SK-N-SH treated with all-trans-retinoic acid at 6 μM for 48 hours (cell line): ENCODE measurements around the gene CCDC69.

Experiments used
- ATAC-seq: fragments of 200-7000 bp; cut with Tn5 transposase; 3 replicates; pipeline ENCODE4 v1.9.1; 2020; ENCODE audit warnings: mild to moderate bottlenecking, moderate library complexity
- ARNTL ChIP-seq: fragments of 450-650 bp; formaldehyde crosslinking; IDR thresholded peaks from 2 replicates; pipeline ENCODE4 v1.5.0; 2020; ENCODE audit warnings: low read depth, mild to moderate bottlenecking, moderate library complexity, borderline replicate concordance
- CREB5 ChIP-seq: fragments of 250-450 bp; sonication (Bioruptor Pico); IDR thresholded peaks from 2 replicates; pipeline ENCODE4 v1.5.1; 2020; ENCODE audit warnings: low read depth, mild to moderate bottlenecking, moderate library complexity
- CSRNP3 ChIP-seq: fragments of 250-450 bp; sonication (Bioruptor Pico); IDR thresholded peaks from 2 replicates; pipeline ENCODE4 v1.5.1; 2021; ENCODE audit warnings: mild to moderate bottlenecking, moderate library complexity
- ESRRG ChIP-seq: fragments of 250-450 bp; sonication (Bioruptor Pico); IDR thresholded peaks from 2 replicates; pipeline ENCODE4 v1.6.1; 2021; ENCODE audit warnings: mild to moderate bottlenecking
- GLIS3 ChIP-seq: fragments of 250-450 bp; sonication (Bioruptor Pico); IDR thresholded peaks from 2 replicates; pipeline ENCODE4 v1.5.0; 2020; ENCODE audit warnings: mild to moderate bottlenecking, moderate library complexity
- ISL1 ChIP-seq: fragments of 250-450 bp; sonication (Bioruptor Pico); IDR thresholded peaks from 2 replicates; pipeline ENCODE4 v2.1.2; 2022; ENCODE audit warnings: mild to moderate bottlenecking, moderate library complexity
- OSR1 ChIP-seq: fragments of 250-450 bp; sonication (Bioruptor Pico); IDR thresholded peaks from 2 replicates; pipeline ENCODE4 v1.8.0; 2022; ENCODE audit warnings: moderate library complexity, mild to moderate bottlenecking, inconsistent platforms
- PATZ1 ChIP-seq: fragments of 250-450 bp; sonication (Bioruptor Pico); IDR thresholded peaks from 2 replicates; pipeline ENCODE4 v1.8.0; 2020; ENCODE audit warnings: mild to moderate bottlenecking, moderate library complexity, borderline replicate concordance
- POU6F1 ChIP-seq: fragments of 250-450 bp; sonication (Bioruptor Pico); IDR thresholded peaks from 2 replicates; pipeline ENCODE4 v1.8.0; 2021; ENCODE audit warnings: low read depth, mild to moderate bottlenecking, moderate library complexity, borderline replicate concordance
- PPARA ChIP-seq: fragments of 250-450 bp; sonication (Bioruptor Pico); IDR thresholded peaks from 2 replicates; pipeline ENCODE4 v1.5.0; 2020; ENCODE audit warnings: mild to moderate bottlenecking, borderline replicate concordance
- RARB ChIP-seq: fragments of 250-450 bp; sonication (Bioruptor Pico); IDR thresholded peaks from 2 replicates; pipeline ENCODE4 v1.8.0; 2021; ENCODE audit warnings: mild to moderate bottlenecking, moderate library complexity
- TOX ChIP-seq: fragments of 250-450 bp; sonication (Bioruptor Pico); IDR thresholded peaks from 2 replicates; pipeline ENCODE4 v1.8.0; 2021; ENCODE audit warnings: mild to moderate bottlenecking, moderate library complexity, borderline replicate concordance
- ZNF70 ChIP-seq: fragments of 450-650 bp; formaldehyde crosslinking; IDR thresholded peaks from 2 replicates; pipeline ENCODE4 v1.5.0; 2020; ENCODE audit warnings: mild to moderate bottlenecking, moderate library complexity

CCDC69 gene

GRCh38 chr5:151134228-151134627 lies 89.7 kb downstream of the CCDC69 start (continued):
- no peak for TF ChIP-seq CSRNP3
- TF ChIP-seq CREB5 (CRISPR knock-in tag) = no peak
- no peak for TF ChIP-seq OSR1 (CRISPR knock-in tag)

- TF ChIP-seq PATZ1 (no peak), TOX (CRISPR knock-in tag) (no peak), ZNF70 (CRISPR knock-in tag) (no peak), ESRRG (CRISPR knock-in tag) (no peak), CSRNP3 (no peak), GLIS3 (no peak), OSR1 (CRISPR knock-in tag) (no peak), PPARA (CRISPR knock-in tag) (no peak), ISL1 (CRISPR knock-in tag) (no peak), ARNTL (CRISPR knock-in tag) (no peak), RARB (CRISPR knock-in tag) (no peak), POU6F1 (CRISPR knock-in tag) (no peak)
- ATAC-seq = no peak
These were observed 90.9 kb downstream of the CCDC69 start for GRCh38 chr5:151132963-151133362.
